Esophagus mucosa (tissue), 1 donor: ENCODE results near the gene TLK1. TPM values are rescaled to one million over a fixed set of nuclear protein-coding genes. Genes with fewer than 3 reads are reported as not detected.
A peak's percentile ranks its signal among the peaks of the same experiment; 100 is the strongest.
"Not testable (repeated sequence)": the region's sequence is repeated elsewhere in the genome, so short reads cannot be mapped to it uniquely, and the experiment has no call there.

Experiments used
- ATAC-seq: fragments of 200-7000 bp; cut with Tn5 transposase; one replicate; pipeline ENCODE4 v1.9.1; 2020
- total RNA-seq: library from RNA; stranded (reverse); gene quantifications from one replicate; pipeline ENCODE4 v1.2.4, GENCODE V29; 2023
- donor health status: DM: yes; HTN: yes; CAD: no.

TLK1 gene
- total RNA-seq, 1 donor from 2014 or later: 28.9 TPM

DNA sequence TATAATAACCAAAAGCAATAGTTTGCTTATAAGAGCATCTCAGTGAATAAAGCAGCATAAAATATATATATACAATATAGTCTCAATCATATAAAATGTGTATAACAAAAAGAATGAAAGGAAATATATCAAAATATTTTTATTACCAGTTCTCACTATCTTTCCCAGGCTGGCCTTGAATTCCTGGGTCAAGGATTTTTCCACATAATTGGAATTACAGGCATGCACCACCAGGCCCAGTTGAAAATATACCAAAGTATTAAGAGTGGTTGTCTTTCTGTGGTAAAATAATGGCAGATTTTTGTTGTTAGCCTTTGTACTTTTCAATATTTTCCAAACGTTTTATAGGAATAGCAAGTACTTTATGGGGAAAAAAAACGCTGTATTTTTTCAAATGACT lies 8.6 kb upstream of the TLK1 start:
- ATAC-seq: no peak

DNA sequence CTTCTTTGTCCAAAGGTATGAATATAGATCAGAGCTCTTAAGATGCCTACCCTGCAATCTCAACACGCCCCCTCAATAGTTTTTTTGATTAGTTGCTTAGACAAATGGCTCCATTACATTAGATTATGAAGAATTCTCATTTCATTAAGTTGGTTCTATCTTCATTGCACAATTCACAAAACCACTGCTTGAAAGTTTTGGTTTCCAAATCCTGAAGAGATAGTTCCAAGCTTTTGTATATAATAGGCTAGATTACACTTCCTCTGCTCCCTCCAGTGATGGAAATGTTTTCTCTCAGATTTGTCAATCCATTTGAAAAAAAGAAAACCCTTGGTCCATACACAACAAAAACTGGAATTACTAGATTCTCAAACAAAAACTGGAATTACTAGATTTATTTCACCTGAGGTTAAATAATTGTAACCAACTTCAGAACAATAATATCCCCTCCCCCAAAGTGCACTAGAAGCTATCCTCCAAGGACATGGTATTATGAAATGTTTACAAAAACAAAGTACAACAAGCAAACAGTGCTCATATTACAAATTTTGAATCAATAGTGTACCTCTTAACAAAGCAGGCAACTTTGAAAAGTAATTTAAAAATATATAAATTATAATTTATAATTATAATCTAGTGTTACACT lies 6.8 kb upstream of the TLK1 start:
- no peak for ATAC-seq

DNA sequence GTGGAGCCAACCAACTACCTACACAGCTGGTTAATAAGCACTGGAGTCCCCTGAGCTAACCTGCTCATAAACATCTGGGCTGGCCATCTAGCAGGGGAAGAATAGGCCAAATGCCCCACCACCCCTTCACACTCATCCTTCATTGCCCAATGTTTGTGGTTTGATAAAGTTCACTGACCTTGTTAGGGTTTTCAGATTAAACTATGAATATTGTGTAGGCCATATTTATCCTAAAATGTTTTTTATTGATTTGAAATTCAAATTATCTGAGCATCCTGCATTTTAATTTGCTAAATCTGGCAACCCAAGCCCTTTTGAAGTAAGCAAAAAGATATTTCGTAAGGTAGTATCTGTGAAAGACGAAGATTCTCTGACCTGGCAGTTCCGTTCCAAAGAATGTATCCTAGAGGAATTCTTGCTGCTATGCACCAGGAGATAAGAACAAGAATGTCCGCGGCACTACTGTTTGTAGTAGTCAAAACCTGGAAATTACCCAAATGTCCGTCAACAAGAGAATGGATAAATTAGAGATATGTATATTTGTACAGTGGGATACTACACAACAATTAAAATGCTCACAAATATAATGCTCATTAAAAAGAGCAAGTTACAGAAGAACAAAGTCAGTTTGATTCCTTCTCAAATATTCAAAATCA lies 5.8 kb upstream of the TLK1 start:
- no peak for ATAC-seq

DNA sequence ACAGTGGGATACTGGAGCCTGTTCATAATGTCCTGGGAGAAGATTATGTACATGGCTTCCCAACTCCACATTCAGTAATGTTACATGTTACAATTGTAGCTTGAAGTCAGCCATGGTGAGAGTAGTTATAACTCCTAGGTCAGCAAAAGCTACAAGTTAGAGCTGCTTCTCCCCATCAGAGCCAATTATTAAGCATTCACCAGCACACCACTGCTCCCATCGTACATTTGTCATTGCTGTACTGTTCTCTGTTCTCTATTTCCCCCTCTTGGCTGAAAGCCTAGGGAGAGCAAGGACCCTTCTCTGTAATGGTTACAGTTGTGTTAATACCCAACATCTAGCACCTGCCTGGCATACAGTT lies 5.3 kb upstream of the TLK1 start:
- no peak for ATAC-seq

DNA sequence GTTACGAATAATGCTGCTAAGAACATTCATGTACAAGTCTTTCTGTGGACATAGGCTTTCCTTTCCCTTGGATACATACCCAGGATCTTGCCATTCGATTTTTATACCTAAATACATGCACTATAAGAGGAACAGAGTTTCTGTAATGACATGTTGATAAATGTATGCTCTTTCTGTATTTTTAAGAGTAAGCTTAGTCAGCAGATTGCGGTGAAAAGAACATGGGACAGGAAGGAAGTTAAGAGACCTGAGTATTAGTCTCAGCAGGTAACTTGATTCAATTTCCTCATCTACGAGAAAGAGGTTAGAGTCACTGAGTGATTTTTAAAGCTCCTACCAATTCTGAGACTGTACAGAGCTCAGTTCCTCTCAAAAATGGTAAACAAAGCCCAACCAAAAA lies 2.6 kb upstream of the TLK1 start:
- no peak for ATAC-seq

DNA sequence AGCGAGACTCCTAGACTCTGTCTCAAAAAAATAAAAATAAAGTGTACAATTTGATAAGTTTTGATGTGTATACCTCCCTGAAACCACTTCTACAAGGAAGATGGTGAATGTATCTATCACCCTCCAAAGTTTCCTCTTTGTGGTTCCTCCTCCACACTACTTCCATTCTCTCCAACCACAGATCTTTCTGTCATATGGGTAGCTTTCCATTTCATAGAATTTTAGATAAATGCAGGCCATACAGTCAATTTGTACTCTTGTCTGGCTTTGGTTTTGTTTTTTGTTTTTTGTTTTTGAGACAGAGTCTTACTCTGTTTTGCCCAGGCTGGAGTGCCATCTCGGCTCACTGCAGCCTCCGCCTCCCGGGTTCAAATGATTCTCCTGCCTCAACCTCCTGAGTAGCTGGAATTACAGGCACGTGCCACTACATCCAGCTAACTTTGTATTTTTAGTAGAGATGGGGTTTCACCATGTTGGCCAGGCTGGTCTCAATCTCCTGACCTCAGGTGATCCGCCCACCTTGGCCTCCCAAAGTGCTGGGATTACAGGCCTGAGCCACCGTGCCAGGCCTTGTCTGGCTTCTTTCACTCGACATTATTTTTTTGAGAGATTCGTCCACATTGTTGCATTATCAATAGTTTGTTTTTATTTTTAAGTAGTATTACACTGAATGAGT lies 2.0 kb upstream of the TLK1 start:
- ATAC-seq: not testable (repeated sequence)

DNA sequence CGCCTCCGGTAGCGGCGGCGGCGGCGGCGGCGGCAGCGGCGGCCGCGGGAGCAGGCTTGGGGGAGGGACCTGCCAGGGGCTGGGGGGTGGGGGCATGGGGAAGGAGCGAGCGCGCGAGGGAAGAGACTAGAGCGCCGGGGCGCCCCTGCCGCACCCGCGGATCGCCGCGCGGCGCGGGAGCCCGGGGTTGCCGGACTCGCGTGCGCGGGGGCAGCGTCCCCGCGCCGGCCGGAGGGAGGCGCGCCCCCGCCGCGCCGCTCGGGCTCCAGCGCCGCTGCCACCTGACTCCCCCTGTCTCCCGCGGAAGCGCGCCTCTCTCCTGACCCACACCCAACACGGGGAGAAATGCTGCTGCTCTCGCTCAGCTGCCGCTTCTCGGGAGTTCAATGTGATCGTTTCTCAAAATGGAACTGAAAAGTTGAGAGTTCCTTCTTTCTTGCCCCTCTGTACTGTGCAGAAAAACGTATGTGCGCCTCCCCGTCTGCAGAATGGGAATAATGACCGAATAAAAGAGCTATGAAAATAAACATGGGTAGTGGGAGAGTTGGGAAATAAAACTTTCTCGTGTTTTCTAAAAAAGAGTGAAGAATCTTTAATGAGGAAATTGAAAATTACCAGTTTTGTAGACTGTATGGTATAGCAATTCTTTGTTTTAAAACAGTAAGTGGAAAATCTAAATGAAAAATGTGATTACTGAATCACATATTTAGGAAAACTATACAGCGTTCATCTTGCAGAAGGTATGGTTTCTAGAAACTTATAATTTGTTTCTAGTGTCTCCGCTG lies 455 bp upstream of the TLK1 start:
- ATAC-seq: peak; percentile 75

DNA sequence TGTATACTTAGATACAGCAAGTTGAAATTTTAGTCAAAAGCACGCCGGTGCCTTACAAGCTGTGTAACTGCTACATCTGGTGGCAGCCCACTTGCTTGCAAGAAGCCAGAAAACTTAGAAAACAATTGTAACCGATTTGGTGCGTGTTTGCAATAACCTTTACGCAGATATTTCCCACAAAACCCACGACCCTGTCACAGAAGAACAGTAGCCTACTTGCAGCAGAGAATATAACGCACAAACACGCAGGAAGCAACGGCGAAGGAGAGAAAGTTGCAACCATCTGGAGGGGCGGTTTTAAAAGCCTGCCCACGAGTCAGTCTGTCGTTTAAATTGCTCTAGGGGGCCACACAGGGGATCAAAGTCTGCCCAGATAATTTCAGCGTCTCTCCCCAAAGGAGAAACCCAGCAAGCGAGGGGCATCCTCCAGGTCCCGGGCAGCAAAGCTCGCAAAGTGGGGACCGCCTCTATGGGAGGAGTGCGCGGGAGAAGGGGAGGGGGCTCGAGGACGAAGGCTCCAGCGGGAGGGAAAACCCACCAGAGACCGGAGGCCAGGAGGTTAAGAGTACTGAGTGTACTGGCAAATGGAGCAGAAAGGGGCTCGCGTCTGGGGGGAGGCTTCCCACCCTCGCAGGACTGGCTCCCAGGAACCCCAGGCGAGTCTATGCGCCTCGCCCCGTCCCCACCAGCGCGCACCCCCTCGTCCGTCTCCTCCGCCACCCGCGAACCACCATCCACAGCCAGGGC lies 1.1 kb downstream of the TLK1 start:
- ATAC-seq: peak; percentile 29

DNA sequence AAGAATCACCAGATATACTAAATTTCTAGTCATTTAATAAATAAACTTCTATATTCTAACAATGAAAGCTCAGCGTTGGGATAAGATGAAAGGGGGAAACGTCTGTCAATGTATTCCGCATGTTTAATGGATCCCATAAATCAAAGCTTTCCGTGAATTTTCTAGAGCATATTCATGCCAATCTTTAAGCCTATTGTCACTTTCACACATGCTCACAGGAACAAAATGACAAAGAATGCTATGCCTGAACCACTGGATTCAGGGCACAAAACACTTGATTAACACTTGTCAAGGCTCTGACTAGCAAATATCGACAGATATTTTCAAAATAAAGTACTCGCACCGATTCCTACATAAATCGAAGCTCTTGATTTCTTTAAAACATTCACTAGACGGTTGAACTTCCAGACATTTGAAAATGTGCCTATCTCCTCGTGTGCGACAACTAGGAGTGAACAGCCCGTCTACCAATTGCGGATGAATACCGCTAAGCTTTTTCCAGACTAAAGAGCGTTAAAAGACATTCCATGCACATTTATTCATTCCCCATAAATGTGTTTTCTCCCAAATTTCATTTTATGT lies 1.8 kb downstream of the TLK1 start:
- ATAC-seq: no peak

DNA sequence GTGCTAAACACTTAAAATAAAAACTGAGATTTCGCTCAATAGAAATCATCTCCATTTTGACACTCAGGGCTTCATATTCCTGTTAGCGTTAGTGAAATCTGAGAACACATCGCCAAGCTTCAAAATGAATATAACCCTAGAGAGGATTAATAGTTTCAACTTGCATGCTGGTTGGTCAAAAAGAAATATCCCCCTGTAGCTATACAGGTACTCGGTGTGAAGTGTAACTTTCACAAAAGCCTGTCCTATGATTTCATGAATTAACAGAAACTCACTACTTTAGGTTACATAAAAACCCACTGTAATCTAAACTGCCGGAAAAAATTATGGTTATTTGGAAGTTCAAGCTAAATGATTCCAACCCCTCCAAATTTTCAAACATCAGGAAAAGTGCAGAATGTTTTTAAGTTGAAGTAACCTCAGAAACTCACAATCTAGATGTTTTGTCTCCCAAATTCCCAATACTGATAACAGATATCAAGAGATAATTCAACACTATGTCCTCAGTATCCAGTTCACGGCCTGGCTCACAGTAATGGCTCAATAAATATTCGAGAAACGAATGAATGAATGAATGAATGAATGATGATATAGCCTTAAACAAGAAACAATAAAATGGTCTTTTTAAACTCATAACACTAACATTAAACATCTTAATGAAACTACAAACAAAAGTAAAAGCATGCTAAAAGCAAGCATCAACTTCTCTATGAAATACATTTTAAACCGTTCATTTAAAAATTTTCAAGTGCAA lies 2.5 kb downstream of the TLK1 start:
- no peak for ATAC-seq

DNA sequence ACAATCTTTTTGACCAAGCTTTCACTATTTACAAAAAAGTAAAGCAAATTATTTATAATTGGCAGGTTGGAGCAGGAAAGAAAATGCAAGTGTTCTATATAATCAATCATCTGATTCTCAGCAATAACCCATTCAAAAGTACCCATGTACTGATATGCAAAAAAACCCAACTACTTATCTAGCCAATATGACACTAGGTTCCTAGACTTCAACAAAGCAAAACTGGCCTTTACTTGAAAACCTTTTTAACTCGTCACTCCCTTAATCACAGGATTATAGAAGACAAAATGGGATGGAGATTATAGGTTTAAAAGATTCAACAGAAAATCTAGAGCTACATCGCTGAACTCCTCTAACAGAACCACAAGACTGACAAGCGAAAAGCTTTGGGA lies 3.6 kb downstream of the TLK1 start:
- no peak for ATAC-seq

DNA sequence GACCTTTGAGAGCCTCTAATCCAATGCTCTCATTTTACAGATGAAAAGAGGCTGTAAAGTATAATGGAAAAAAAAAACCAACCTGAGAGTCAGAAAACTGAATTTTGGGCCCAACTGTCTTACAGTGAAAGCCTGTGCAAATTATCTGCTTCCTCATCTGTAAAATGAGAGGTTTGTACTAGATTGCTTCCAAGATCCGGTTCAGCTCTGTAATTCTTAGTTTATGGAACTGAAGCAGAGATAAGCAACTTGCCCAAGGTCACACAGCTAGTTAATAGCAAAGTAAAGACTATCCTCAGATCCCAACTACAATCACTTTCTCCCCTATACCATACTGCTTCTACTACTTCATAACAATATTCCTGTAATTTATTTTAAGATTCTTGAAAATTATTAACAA lies 6.3 kb downstream of the TLK1 start:
- no peak for ATAC-seq

DNA sequence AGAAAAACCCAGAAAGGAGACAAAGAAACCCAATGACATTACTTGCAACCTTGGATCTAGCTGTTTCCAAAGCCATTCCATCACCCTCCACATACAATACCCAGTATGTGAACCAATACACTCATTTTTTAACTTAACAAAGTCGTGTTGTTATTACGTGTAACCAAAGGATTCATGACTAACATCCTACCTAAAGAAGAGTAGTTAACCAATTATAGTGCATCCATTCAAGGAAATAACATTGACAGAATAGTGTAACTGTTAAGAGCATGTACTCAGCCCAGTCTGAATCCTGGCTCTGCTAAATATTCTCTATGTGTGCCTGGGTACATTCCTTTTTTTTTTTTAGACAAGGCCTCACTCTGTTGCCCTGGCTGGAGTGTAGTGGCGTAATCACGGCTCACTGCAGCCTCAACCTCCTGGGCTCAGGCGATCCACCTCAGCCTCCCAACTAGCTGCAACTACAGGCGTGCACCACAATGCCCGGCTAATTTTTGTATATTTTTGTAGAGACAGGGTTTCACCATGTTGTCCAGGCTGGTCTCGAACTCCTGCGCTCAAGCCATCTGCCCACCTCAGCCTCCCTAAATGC lies 9.9 kb downstream of the TLK1 start:
- ATAC-seq: no peak

DNA sequence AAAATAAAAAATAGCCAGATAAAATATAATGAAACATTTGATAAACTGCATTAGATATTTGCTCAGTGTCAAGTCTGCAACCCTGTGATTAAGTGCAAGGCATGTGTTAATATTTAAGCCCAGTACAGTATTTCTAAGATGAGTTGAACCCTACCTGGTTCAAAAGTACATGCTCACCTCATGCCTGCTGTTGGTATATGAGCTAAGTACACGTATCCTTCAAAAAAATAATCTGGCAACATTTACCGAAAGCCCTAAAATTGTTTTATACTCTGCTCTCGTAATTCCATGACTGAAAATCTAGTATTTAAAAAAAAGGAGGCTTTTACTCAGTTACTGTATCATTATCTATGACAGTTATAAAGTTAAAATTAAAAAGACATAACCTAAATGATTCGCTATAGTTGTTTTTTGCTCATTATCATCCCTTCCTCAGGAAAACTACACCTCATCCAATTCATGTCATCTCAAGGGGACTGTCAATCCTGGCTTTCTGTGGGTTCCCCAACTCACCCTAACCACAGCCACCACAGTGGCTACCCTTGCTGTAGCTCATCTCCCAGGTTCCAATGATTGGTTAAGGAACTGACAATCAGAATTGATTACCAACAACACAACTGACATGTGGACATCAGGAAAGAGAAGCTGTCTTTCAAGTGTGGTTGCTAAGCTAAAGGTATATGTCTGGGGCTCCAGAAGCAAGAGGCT lies 10.6 kb downstream of the TLK1 start:
- ATAC-seq: no peak

DNA sequence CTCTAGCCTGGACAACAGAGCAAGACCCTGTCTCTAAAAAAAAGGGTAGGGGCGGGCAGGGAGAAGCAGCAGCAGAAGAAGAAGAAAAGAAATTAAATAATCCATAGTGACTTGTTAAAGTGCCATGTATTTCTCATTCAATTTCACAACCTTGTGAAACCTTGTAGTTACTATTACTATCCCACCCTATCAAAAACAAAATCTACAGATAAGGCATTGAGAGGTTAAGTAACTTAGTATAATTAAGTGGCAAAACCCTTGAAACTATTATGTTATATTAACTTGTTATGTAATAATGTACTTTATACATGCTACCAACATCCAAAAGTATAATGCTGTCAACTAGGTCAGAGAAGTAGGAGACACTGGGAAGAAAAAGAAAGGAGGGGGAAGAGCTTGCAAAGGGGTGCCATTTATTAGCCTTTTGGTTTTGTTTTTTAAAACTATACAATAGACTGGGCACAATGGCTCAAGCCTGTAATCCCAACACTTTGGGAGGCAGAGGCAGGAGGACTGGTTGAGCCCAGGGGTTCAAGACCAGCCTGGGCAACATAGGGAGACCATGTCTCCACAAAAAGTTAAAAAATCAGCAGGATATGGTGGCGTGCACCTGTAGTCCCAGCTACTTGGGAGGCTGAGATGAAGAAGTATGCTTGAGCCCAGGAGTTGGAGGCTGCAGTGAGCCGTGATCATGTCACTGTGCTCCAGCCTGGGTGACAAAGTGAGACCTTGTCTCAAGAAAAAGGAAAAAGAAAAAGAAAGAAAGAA lies 11.3 kb downstream of the TLK1 start:
- ATAC-seq: no peak

DNA sequence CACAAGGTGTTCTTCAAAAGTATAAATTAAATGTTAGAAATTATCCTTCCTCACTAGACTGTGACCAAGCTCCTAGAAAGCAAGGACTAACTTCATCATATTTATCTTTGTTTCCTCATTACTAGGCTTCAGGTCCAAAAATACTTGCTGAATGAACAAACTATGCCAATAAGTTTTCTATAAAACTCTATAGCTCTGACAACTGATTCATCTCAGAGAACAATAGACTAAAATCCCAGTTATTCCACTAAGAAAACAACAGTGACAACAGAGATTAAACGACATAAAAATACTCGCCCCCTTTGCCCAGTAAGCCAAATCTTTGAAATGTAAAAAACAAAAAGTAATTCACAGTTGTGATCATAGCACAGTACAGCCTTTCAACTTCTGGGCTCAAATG lies 13.6 kb downstream of the TLK1 start:
- peak; percentile 15 for ATAC-seq

DNA sequence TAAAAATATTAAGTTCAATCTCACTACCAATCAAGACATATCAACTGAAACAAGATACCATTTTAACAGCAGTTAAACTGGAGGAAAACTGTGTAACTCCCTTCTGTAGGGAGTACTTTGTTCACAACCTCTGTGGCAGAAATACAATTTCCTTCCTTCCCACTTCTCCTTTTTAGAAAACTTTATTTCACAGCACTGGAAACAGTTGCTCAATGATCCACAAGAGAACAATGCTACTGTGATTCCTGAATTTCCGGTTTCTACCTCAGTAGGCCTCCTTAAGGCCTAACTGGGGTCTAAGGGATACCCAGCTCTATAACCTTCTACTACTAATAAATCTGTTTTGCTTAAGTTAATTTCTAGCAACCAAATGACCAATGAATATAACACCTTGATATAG lies 14.1 kb downstream of the TLK1 start:
- ATAC-seq: peak; percentile 55

DNA sequence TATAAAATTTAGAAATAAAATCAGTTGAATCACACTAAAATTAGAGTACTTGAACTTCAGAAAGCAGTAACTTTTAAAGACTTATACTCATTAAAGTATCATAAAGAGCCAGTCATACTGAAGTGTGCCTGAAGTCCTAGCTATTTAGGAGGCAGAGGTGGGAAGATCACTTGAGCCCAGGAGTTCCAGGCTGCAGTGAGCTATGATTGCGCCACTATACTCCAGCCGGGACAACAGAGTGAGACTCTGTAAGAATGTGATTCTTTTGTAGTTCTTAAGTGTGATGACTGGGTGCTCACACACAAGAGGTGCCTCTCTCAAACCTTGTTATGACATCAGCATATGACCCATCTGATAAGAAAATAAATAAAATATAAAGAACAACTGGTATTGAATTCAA lies 14.6 kb downstream of the TLK1 start:
- no peak for ATAC-seq

DNA sequence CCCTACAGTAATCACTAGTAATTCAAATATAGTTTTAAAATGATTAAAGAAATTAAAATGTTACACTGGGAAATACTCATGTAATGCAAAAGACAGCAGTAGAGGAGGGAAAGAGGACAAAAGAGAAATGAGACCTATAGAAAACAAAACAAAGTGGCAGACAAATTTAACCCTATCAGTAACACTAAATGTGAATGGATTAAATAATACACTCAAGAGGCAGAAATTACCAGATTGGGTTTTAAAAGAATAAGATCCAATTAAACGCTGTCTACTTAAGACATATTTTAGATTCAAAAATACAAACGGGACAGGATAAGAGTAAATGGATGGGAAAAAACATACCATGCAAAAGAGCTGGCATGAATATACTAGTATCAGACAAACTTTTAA lies 17.0 kb downstream of the TLK1 start:
- no peak for ATAC-seq

DNA sequence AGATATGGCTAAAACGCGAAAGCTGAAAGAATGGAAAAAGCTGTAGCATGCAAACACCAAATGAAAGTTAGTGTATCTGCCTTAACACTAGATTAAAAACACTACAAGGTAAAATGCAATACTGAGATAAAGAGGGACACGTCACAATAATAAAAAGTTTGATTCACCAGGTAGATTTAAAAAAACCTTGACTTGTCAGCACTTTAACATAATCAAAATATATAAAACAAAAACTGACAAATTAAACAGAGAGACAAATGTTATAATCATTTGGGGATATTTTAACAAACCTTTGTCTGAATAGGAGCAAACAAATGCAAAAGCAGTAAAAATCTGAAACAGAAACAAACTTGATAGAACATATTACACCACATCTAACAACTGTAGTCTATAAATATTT lies 18.3 kb downstream of the TLK1 start:
- no peak for ATAC-seq
